GM08714 (cell line): ENCODE measurements around the gene CDKL5.

ENCODE experiments used
- H3K4me3 ChIP-seq: fragments of 200-500 bp; sonication (Bioruptor generic); 2 replicates; pipeline ENCODE4 v1.5.1; 2014; ENCODE audit warnings: mild to moderate bottlenecking, low read length, inconsistent platforms
- ZNF274 ChIP-seq: IDR thresholded peaks from 2 replicates; pipeline ENCODE4 v1.6.1; 2012; ENCODE audit warnings: mild to moderate bottlenecking, low read depth, low read length

Gene CDKL5

DNA sequence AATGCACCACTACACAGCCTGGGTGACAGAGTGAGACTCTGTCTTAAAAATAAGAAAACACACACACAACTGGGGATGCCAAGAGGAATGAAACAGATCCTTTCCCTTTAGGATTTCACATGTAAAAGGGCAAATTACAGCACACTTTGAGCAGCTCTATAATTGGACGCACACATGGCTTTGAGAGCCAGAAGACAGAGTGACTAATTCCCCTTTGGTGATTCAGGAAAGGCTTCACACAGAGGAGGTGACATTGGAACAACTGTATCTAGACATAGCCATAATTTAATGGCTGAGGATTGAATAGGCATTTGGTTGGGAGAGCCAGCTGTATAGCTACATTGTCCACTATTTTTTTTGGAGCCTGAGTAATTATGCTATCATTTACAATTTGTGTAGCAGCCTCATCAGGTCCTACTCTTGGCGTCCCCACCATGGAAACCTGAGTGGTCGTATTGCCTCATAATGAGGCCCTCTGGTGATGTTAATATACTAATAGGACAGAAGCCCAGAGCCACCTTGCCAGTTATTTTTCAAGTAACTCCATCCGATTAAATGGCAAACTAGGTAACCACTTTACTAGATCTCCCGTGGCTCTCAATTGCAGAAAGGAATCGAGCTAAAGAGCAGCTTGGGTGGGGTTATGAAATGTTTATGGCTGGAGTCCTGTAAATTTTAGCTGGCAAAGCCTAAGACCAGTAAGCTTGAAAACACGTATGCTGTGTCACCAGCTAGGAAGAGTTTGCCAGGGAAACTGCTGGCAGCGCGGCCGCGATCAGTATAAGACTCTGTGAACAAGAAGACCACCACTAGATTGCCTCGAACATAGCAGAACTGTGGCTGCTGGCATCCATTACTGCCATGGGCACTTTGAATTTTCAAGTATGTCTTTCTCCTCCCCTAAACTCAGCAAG lies 273.6 kb downstream of the CDKL5 start:
- TF ChIP-seq ZNF274, result no peak
- H3K4me3 ChIP-seq, result no peak overlapping the region

GRCh38 chrX:18701621-18702361 lies 276.4 kb downstream of the CDKL5 start:
- no peak for TF ChIP-seq ZNF274
- H3K4me3 ChIP-seq, result no peak overlapping the region

GRCh38 chrX:18702362-18703195 lies 277.2 kb downstream of the CDKL5 start:
- TF ChIP-seq ZNF274, result no peak
- no peak overlapping the region for H3K4me3 ChIP-seq
